SK-N-SH treated with all-trans-retinoic acid at 6 μM for 48 hours (cell line): ENCODE measurements around the gene EVPL.

Source experiments
- ATAC-seq: fragments of 200-7000 bp; cut with Tn5 transposase; 3 replicates; pipeline ENCODE4 v1.9.1; 2020; ENCODE audit warnings: mild to moderate bottlenecking, moderate library complexity
- ARNTL ChIP-seq: fragments of 450-650 bp; formaldehyde crosslinking; IDR thresholded peaks from 2 replicates; pipeline ENCODE4 v1.5.0; 2020; ENCODE audit warnings: low read depth, mild to moderate bottlenecking, moderate library complexity, borderline replicate concordance
- BACH2 ChIP-seq: fragments of 250-450 bp; sonication (Bioruptor Pico); IDR thresholded peaks from 2 replicates; pipeline ENCODE4 v1.9.0; 2021; ENCODE audit warnings: mild to moderate bottlenecking, borderline replicate concordance
- CREB5 ChIP-seq: fragments of 250-450 bp; sonication (Bioruptor Pico); IDR thresholded peaks from 2 replicates; pipeline ENCODE4 v1.5.1; 2020; ENCODE audit warnings: low read depth, mild to moderate bottlenecking, moderate library complexity
- CSDC2 ChIP-seq: fragments of 250-450 bp; sonication (Bioruptor Pico); IDR thresholded peaks from 2 replicates; pipeline ENCODE4 v1.5.0; 2020; ENCODE audit warnings: mild to moderate bottlenecking, moderate library complexity
- CSRNP3 ChIP-seq: fragments of 250-450 bp; sonication (Bioruptor Pico); IDR thresholded peaks from 2 replicates; pipeline ENCODE4 v1.5.1; 2021; ENCODE audit warnings: mild to moderate bottlenecking, moderate library complexity
- ESRRG ChIP-seq: fragments of 250-450 bp; sonication (Bioruptor Pico); IDR thresholded peaks from 2 replicates; pipeline ENCODE4 v1.6.1; 2021; ENCODE audit warnings: mild to moderate bottlenecking
- GLIS3 ChIP-seq: fragments of 250-450 bp; sonication (Bioruptor Pico); IDR thresholded peaks from 2 replicates; pipeline ENCODE4 v1.5.0; 2020; ENCODE audit warnings: mild to moderate bottlenecking, moderate library complexity
- ISL1 ChIP-seq: fragments of 250-450 bp; sonication (Bioruptor Pico); IDR thresholded peaks from 2 replicates; pipeline ENCODE4 v2.1.2; 2022; ENCODE audit warnings: mild to moderate bottlenecking, moderate library complexity
- OSR1 ChIP-seq: fragments of 250-450 bp; sonication (Bioruptor Pico); IDR thresholded peaks from 2 replicates; pipeline ENCODE4 v1.8.0; 2022; ENCODE audit warnings: moderate library complexity, mild to moderate bottlenecking, inconsistent platforms
- PATZ1 ChIP-seq: fragments of 250-450 bp; sonication (Bioruptor Pico); IDR thresholded peaks from 2 replicates; pipeline ENCODE4 v1.8.0; 2020; ENCODE audit warnings: mild to moderate bottlenecking, moderate library complexity, borderline replicate concordance
- POU6F1 ChIP-seq: fragments of 250-450 bp; sonication (Bioruptor Pico); IDR thresholded peaks from 2 replicates; pipeline ENCODE4 v1.8.0; 2021; ENCODE audit warnings: low read depth, mild to moderate bottlenecking, moderate library complexity, borderline replicate concordance
- PPARA ChIP-seq: fragments of 250-450 bp; sonication (Bioruptor Pico); IDR thresholded peaks from 2 replicates; pipeline ENCODE4 v1.5.0; 2020; ENCODE audit warnings: mild to moderate bottlenecking, borderline replicate concordance
- RARB ChIP-seq: fragments of 250-450 bp; sonication (Bioruptor Pico); IDR thresholded peaks from 2 replicates; pipeline ENCODE4 v1.8.0; 2021; ENCODE audit warnings: mild to moderate bottlenecking, moderate library complexity
- SNAI2 ChIP-seq: fragments of 250-450 bp; sonication (Bioruptor Pico); IDR thresholded peaks from 2 replicates; pipeline ENCODE4 v1.5.0; 2020; ENCODE audit warnings: mild to moderate bottlenecking, moderate library complexity
- TOX ChIP-seq: fragments of 250-450 bp; sonication (Bioruptor Pico); IDR thresholded peaks from 2 replicates; pipeline ENCODE4 v1.8.0; 2021; ENCODE audit warnings: mild to moderate bottlenecking, moderate library complexity, borderline replicate concordance
- TSHZ2 ChIP-seq: fragments of 250-450 bp; sonication (Bioruptor Pico); IDR thresholded peaks from 2 replicates; pipeline ENCODE4 v1.5.0; 2020; ENCODE audit warnings: mild to moderate bottlenecking, moderate library complexity
- ZC3H10 ChIP-seq: fragments of 250-450 bp; sonication (Bioruptor Pico); IDR thresholded peaks from 2 replicates; pipeline ENCODE4 v1.5.1; 2021; ENCODE audit warnings: mild to moderate bottlenecking, moderate library complexity
- ZFP3 ChIP-seq: fragments of 250-450 bp; sonication (Bioruptor Pico); IDR thresholded peaks from 2 replicates; pipeline ENCODE4 v1.5.0; 2020; ENCODE audit warnings: mild to moderate bottlenecking, moderate library complexity
- ZFP30 ChIP-seq: fragments of 450-650 bp; formaldehyde crosslinking; IDR thresholded peaks from 2 replicates; pipeline ENCODE4 v1.5.0; 2022; ENCODE audit warnings: mild to moderate bottlenecking, moderate library complexity
- ZNF565 ChIP-seq: fragments of 450-650 bp; formaldehyde crosslinking; conservative IDR thresholded peaks from 2 replicates; pipeline ENCODE4 v1.5.0; 2020; ENCODE audit warnings: low read depth, mild to moderate bottlenecking, moderate library complexity
- ZNF70 ChIP-seq: fragments of 450-650 bp; formaldehyde crosslinking; IDR thresholded peaks from 2 replicates; pipeline ENCODE4 v1.5.0; 2020; ENCODE audit warnings: mild to moderate bottlenecking, moderate library complexity
- ZNF8 ChIP-seq: fragments of 450-650 bp; formaldehyde crosslinking; IDR thresholded peaks from 2 replicates; pipeline ENCODE4 v1.5.0; 2020; ENCODE audit warnings: mild to moderate bottlenecking, moderate library complexity

Gene EVPL

GRCh38 chr17:76014100-76014924 is 12.8 kb downstream of the EVPL start:
- ATAC-seq, result peak; percentile 98
- TF ChIP-seq PPARA (CRISPR knock-in tag), result no peak
- no peak for TF ChIP-seq ESRRG (CRISPR knock-in tag)
- TF ChIP-seq ARNTL (CRISPR knock-in tag), result no peak
- no peak for TF ChIP-seq ZNF70 (CRISPR knock-in tag)

- ATAC-seq, result no peak
- TF ChIP-seq ZNF565 (CRISPR knock-in tag) (no peak), RARB (CRISPR knock-in tag) (no peak), PATZ1 (no peak), ARNTL (CRISPR knock-in tag) (no peak), BACH2 (CRISPR knock-in tag) (no peak), ESRRG (CRISPR knock-in tag) (no peak), ZNF8 (CRISPR knock-in tag) (no peak), ISL1 (CRISPR knock-in tag) (no peak), ZC3H10 (CRISPR knock-in tag) (no peak), GLIS3 (CRISPR knock-in tag) (no peak), CREB5 (CRISPR knock-in tag) (no peak), CSRNP3 (CRISPR knock-in tag) (no peak), OSR1 (CRISPR knock-in tag) (no peak), PPARA (CRISPR knock-in tag) (no peak), SNAI2 (CRISPR knock-in tag) (no peak), CSDC2 (CRISPR knock-in tag) (no peak), ZFP30 (CRISPR knock-in tag) (no peak), ZNF70 (CRISPR knock-in tag) (no peak)
Observed at GRCh38 chr17:76013377-76013932, 13.7 kb downstream of the EVPL start.

GRCh38 chr17:76011951-76012350 is 15.2 kb downstream of the EVPL start:
- no peak for TF ChIP-seq POU6F1 (CRISPR knock-in tag)
- no peak for TF ChIP-seq OSR1 (CRISPR knock-in tag)
- TF ChIP-seq ARNTL (CRISPR knock-in tag), result no peak
- no peak for TF ChIP-seq ESRRG (CRISPR knock-in tag)
- TF ChIP-seq ZNF565 (CRISPR knock-in tag), result no peak
- no peak for TF ChIP-seq SNAI2 (CRISPR knock-in tag)
- TF ChIP-seq ZNF70 (CRISPR knock-in tag), result no peak
- TF ChIP-seq PPARA (CRISPR knock-in tag), result no peak
- no peak for TF ChIP-seq TSHZ2 (CRISPR knock-in tag)
- TF ChIP-seq ZC3H10 (CRISPR knock-in tag), result no peak
- no peak for TF ChIP-seq TOX (CRISPR knock-in tag)
- no peak for TF ChIP-seq RARB (CRISPR knock-in tag)
- TF ChIP-seq CSRNP3 (CRISPR knock-in tag), result no peak
- no peak for TF ChIP-seq PATZ1
- no peak for TF ChIP-seq BACH2 (CRISPR knock-in tag)
- no peak for TF ChIP-seq ISL1 (CRISPR knock-in tag)
- TF ChIP-seq GLIS3 (CRISPR knock-in tag), result no peak
- no peak for TF ChIP-seq ZFP3 (CRISPR knock-in tag)
- TF ChIP-seq CSDC2 (CRISPR knock-in tag), result no peak
- TF ChIP-seq ZNF8 (CRISPR knock-in tag), result no peak
- TF ChIP-seq, all 23 proteins: peak for 0
- no peak for ATAC-seq
